GM12878 (cell line): Measurements from ENCODE around the gene KIRREL1. TPM values are rescaled to one million over a fixed set of nuclear protein-coding genes. Genes with fewer than 3 reads are reported as not detected.

Experiments used
- ATAC-seq: fragments of 200-7000 bp; cut with Tn5 transposase; 3 replicates; pipeline ENCODE4 v1.9.1; 2020; ENCODE audit warnings: mild to moderate bottlenecking, moderate library complexity
- BruUV-seq: library from RNA; stranded (reverse); fragments of 400-500 nt; replicated peaks from 2 replicates; lab custom pipeline; 2021; lab: Mats Ljungman, UMichigan
- CTCF ChIA-PET: fragments of 300-600 bp; sonication (Branson Sonifier 250); formaldehyde crosslinking; extraction: SDS; loops from one replicate; lab custom pipeline; 2021; ENCODE audit warnings: inconsistent platforms; lab: Yijun Ruan, JAX
- POLR2A ChIA-PET: fragments of 350-600 bp; formaldehyde crosslinking; extraction: SDS; loops from one replicate; lab custom pipeline; 2021; ENCODE audit warnings: inconsistent platforms; lab: Charles Lee
- RAD21 ChIA-PET: fragments of 300-600 bp; sonication (Branson Sonifier 250); formaldehyde crosslinking; loops from one replicate; lab custom pipeline; 2023; ENCODE audit warnings: antibody characterized with exemption; ENCODE audit not compliant: unreplicated experiment; lab: Charles Lee
- SMC1A ChIA-PET: fragments of 300-600 bp; sonication (Branson Sonifier 250); formaldehyde crosslinking; loops from one replicate; lab custom pipeline; 2023; ENCODE audit not compliant: unreplicated experiment, uncharacterized antibody; lab: Charles Lee
- DNase-seq: peaks from one replicate; pipeline ENCODE4 v3.0.0-alpha.2; 2011; ENCODE audit warnings: low read depth, low spot score
- FAIRE-seq: peaks from 3 replicates; lab custom pipeline; 2011; peaks lifted over from hg19 to GRCh38; lab: Jason Lieb, UNC
- H2AFZ ChIP-seq: 2 replicates; pipeline ENCODE4 v1.6.0; 2011; ENCODE audit warnings: low read depth, low read length, control low read depth; ENCODE audit not compliant: control insufficient read depth
- H3K27ac ChIP-seq: 2 replicates; pipeline ENCODE4 v1.5.1; 2011; ENCODE audit warnings: control low read depth; ENCODE audit not compliant: control insufficient read depth, insufficient read depth
- H3K27me3 ChIP-seq, 2 experiments: replicated peaks in 1 of 2; 2 replicates each; pipeline versions ENCODE4 v1.6.0 to v1.6.1; 2011; ENCODE audit warnings: low read length in 1 of 2; ENCODE audit not compliant: control insufficient read depth in 2 of 2, insufficient read depth in 2 of 2
- H3K36me3 ChIP-seq, 2 experiments: 2 replicates each; pipeline ENCODE4 v1.5.1; 2011; ENCODE audit warnings: low read length in 1 of 2; ENCODE audit not compliant: control insufficient read depth in 2 of 2, insufficient read depth in 2 of 2
- H3K4me1 ChIP-seq: 2 replicates; pipeline ENCODE4 v1.6.1; 2011; ENCODE audit warnings: mild to moderate bottlenecking, low read length, moderate library complexity, mixed read lengths; ENCODE audit not compliant: control insufficient read depth, insufficient read depth
- H3K4me2 ChIP-seq: 2 replicates; pipeline ENCODE4 v1.6.0; 2011; ENCODE audit warnings: control low read depth; ENCODE audit not compliant: control insufficient read depth, insufficient read depth
- H3K4me3 ChIP-seq: fragments of 200-600 bp; sonication (generic); 2 replicates; pipeline ENCODE4 v1.5.1; 2016
- H3K79me2 ChIP-seq: 2 replicates; pipeline ENCODE4 v1.6.0; 2011; ENCODE audit warnings: low read length; ENCODE audit not compliant: control insufficient read depth, insufficient read depth
- H3K9ac ChIP-seq: 2 replicates; pipeline ENCODE4 v1.8.0; 2011; ENCODE audit warnings: low read length, control low read depth, mixed read lengths; ENCODE audit not compliant: control insufficient read depth, insufficient read depth
- H3K9me3 ChIP-seq: replicated peaks from 3 replicates; pipeline ENCODE4 v1.5.1; 2011; ENCODE audit warnings: mild to moderate bottlenecking, low read length; ENCODE audit not compliant: control insufficient read depth, insufficient read depth
- H4K20me1 ChIP-seq: 2 replicates; pipeline ENCODE4 v1.6.0; 2011; ENCODE audit not compliant: control insufficient read depth, insufficient read depth
- BRCA1 ChIP-seq: IDR thresholded peaks from 2 replicates; pipeline ENCODE4 v1.6.1; 2011; ENCODE audit warnings: low read depth, low read length, improper control_type of control experiment
- CBFB ChIP-seq: IDR thresholded peaks from 2 replicates; pipeline ENCODE4 v1.6.1; 2016; ENCODE audit warnings: antibody characterized with exemption, low read depth
- CEBPZ ChIP-seq: fragments of 150-350 bp; IDR thresholded peaks from 2 replicates; pipeline ENCODE4 v1.6.1; 2016; ENCODE audit warnings: low read depth, low read length
- CUX1 ChIP-seq: IDR thresholded peaks from 2 replicates; pipeline ENCODE4 v1.6.1; 2012; ENCODE audit warnings: improper control_type of control experiment, low read depth, low read length; ENCODE audit not compliant: insufficient replicate concordance
- GABPA ChIP-seq: IDR thresholded peaks from 2 replicates; pipeline ENCODE4 v1.6.1; 2014; ENCODE audit warnings: antibody characterized with exemption, low read depth, mild to moderate bottlenecking, inconsistent platforms
- KLF5 ChIP-seq: fragments of 450-650 bp; IDR thresholded peaks from 2 replicates; pipeline ENCODE4 v1.6.1; 2014; ENCODE audit warnings: mild to moderate bottlenecking; ENCODE audit not compliant: partially characterized antibody
- NR2F1 ChIP-seq: fragments of 450-650 bp; conservative IDR thresholded peaks from 2 replicates; pipeline ENCODE4 v1.6.1; 2017; ENCODE audit warnings: mild to moderate bottlenecking
- RBBP5 ChIP-seq: fragments of 200-600 bp; sonication (generic); conservative IDR thresholded peaks from 2 replicates; pipeline ENCODE4 v1.6.1; 2016
- ZNF217 ChIP-seq: fragments of 450-650 bp; IDR thresholded peaks from 2 replicates; pipeline ENCODE4 v1.6.1; 2017; ENCODE audit warnings: antibody characterized with exemption, mild to moderate bottlenecking
- in situ Hi-C: fragments of 300-500 bp; cut with MboI; formaldehyde crosslinking; loops from 9 replicates; pipeline ENCODE4 v1.14.3; 2018; ENCODE audit warnings: mixed read lengths
- intact Hi-C: fragments of 100-400 bp; cut with micrococcal nuclease; formaldehyde crosslinking; loops from one replicate; pipeline ENCODE4 v1.14.2; 2022; ENCODE audit not compliant: unreplicated experiment
- polyA plus RNA-seq, 11 experiments: library from polyadenylated mRNA; depleted of rRNA in 4 of 11; unstranded in 6 of 11; stranded (reverse) in 5 of 11; fragments of >200 nt; fragmentation: Nextera tagmentation in 4 of 11; fragmentation: Illumina TruSeq in 1 of 11; extraction: Ambion mirVana in 4 of 11; extraction: Trizol in 1 of 11; gene quantifications; 1 replicate in 1 of 11; 2 replicates in 10 of 11; pipeline versions ENCODE4 v1.2.1 to v1.2.3, GENCODE V29; 2011 to 2016; ENCODE audit warnings: inconsistent platforms in 2 of 11, missing spikeins in 2 of 11, low read depth in 1 of 11
- total RNA-seq, 4 experiments: library from RNA; depleted of rRNA in 3 of 4; stranded (reverse); fragments of >200 nt in 3 of 4; fragmentation: Illumina TruSeq in 1 of 4; extraction: Trizol in 1 of 4; gene quantifications; 2 replicates each; pipeline versions ENCODE4 v1.2.1 to v1.2.3, GENCODE V29; 2013 to 2021
- TF ChIP-seq, protein P1 (sequence below): fragments of 450-650 bp; formaldehyde crosslinking; IDR thresholded peaks from 2 replicates; pipeline ENCODE4 v1.5.0; 2022; ENCODE audit warnings: mild to moderate bottlenecking, missing genetic modification characterization
- TF ChIP-seq, protein P2 (sequence below): IDR thresholded peaks from 2 replicates; pipeline ENCODE4 v1.6.1; 2012; ENCODE audit warnings: low read depth, low read length, improper control_type of control experiment

KIRREL1 gene
- total and polyA plus RNA-seq, 10 of the 15 experiments (the other 5 are each of a cell fraction or from before 2014, with no cell fraction given): 0.15 TPM; not detected in 9

- Histone ChIP-seq H3K9ac (no peak overlapping the region), H3K36me3 (no peaks in the 10 kb centered on the region), H3K4me3 (no peak overlapping the region), H3K27me3 (peaks cover 3 to 14% of the 10 kb centered on the region in 2 experiments), H3K27ac (no peak overlapping the region), H3K79me2 (no peaks in the 10 kb centered on the region), H4K20me1 (no peaks in the 10 kb centered on the region), H3K4me2 (no peak overlapping the region), H3K4me1 (peaks cover under 1% of the 10 kb centered on the region; the same call in 1 of the 2 replicates), H2AFZ (no peak overlapping the region), H3K9me3 (no peaks in the 10 kb centered on the region)
- CTCF ChIA-PET: interaction anchor here (0.7 to 5.3 kb wide), 7 partner anchors 11 to 1105 kb away, joined by 3 to 22 read pairs (median 4); no protein-coding TSS in a partner anchor
- no peak for FAIRE-seq
- intact Hi-C loops: no loop called here
- no TSS peak for BruUV-seq
- TF ChIP-seq KLF5: no peak
- no peak for TF ChIP-seq BRCA1
- no peak for TF ChIP-seq CUX1
- no peak for TF ChIP-seq GABPA
- TF ChIP-seq, protein P1, sequence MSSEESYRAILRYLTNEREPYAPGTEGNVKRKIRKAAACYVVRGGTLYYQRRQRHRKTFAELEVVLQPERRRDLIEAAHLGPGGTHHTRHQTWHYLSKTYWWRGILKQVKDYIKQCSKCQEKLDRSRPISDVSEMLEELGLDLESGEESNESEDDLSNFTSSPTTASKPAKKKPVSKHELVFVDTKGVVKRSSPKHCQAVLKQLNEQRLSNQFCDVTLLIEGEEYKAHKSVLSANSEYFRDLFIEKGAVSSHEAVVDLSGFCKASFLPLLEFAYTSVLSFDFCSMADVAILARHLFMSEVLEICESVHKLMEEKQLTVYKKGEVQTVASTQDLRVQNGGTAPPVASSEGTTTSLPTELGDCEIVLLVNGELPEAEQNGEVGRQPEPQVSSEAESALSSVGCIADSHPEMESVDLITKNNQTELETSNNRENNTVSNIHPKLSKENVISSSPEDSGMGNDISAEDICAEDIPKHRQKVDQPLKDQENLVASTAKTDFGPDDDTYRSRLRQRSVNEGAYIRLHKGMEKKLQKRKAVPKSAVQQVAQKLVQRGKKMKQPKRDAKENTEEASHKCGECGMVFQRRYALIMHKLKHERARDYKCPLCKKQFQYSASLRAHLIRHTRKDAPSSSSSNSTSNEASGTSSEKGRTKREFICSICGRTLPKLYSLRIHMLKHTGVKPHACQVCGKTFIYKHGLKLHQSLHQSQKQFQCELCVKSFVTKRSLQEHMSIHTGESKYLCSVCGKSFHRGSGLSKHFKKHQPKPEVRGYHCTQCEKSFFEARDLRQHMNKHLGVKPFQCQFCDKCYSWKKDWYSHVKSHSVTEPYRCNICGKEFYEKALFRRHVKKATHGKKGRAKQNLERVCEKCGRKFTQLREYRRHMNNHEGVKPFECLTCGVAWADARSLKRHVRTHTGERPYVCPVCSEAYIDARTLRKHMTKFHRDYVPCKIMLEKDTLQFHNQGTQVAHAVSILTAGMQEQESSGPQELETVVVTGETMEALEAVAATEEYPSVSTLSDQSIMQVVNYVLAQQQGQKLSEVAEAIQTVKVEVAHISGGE (CRISPR knock-in tag): no peak
- no peak for TF ChIP-seq NR2F1
- no peak for TF ChIP-seq ZNF217
- TF ChIP-seq RBBP5: no peak
- no peak for TF ChIP-seq CBFB
- no peak for TF ChIP-seq CEBPZ
- TF ChIP-seq, protein P2, sequence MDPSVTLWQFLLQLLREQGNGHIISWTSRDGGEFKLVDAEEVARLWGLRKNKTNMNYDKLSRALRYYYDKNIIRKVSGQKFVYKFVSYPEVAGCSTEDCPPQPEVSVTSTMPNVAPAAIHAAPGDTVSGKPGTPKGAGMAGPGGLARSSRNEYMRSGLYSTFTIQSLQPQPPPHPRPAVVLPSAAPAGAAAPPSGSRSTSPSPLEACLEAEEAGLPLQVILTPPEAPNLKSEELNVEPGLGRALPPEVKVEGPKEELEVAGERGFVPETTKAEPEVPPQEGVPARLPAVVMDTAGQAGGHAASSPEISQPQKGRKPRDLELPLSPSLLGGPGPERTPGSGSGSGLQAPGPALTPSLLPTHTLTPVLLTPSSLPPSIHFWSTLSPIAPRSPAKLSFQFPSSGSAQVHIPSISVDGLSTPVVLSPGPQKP: no peak
- POLR2A ChIA-PET: no interaction called here
- SMC1A ChIA-PET: interaction anchor here (0.9 kb wide), 1 partner anchor 158 kb away, joined by 4 read pairs; no protein-coding TSS in a partner anchor
- in situ Hi-C loops: no loop called here
- RAD21 ChIA-PET: interaction anchor here (1.0 kb wide), 1 partner anchor 152 kb away, joined by 3 read pairs; no protein-coding TSS in a partner anchor
- ATAC-seq: no peak
- no peak for DNase-seq
Measured at GRCh38 chr1:157967205-157967604, 26.2 kb upstream of the KIRREL1 start.
